MM.1S (cell line): Measurements from ENCODE around the gene APPBP2.
A peak's percentile ranks its signal among the peaks of the same experiment; 100 is the strongest.

Experiments used
- DNase-seq: peaks from one replicate; pipeline ENCODE4 v3.0.0-alpha.2; 2015
- H2AFZ ChIP-seq: fragments of 300-600 bp; sonication (generic); 2 replicates; pipeline ENCODE4 v1.6.0; 2016; ENCODE audit warnings: antibody characterized with exemption, low read length
- H3F3A ChIP-seq: fragments of 300-600 bp; sonication (generic); 2 replicates; pipeline ENCODE4 v1.6.1; 2016; ENCODE audit warnings: mild to moderate bottlenecking, antibody characterized with exemption, low read length, moderate library complexity, mixed read lengths; ENCODE audit not compliant: insufficient read depth
- H3K27ac ChIP-seq: fragments of 300-600 bp; sonication (generic); 2 replicates; pipeline ENCODE4 v1.5.1; 2016; ENCODE audit warnings: mild to moderate bottlenecking, low read length
- H3K27me3 ChIP-seq: fragments of 300-600 bp; sonication (generic); replicated peaks from 2 replicates; pipeline ENCODE4 v1.6.0; 2016; ENCODE audit warnings: low read length; ENCODE audit not compliant: insufficient read depth
- H3K36me3 ChIP-seq: fragments of 300-600 bp; sonication (generic); replicated peaks from 2 replicates; pipeline ENCODE4 v1.6.1; 2016; ENCODE audit warnings: mild to moderate bottlenecking, low read length, mixed read lengths; ENCODE audit not compliant: insufficient read depth
- H3K4me1 ChIP-seq: fragments of 300-600 bp; sonication (generic); 2 replicates; pipeline ENCODE4 v1.6.1; 2016; ENCODE audit warnings: low read length, mixed read lengths
- H3K4me2 ChIP-seq: fragments of 300-600 bp; sonication (generic); 2 replicates; pipeline ENCODE4 v1.6.0; 2016; ENCODE audit warnings: low read depth, low read length
- H3K4me3 ChIP-seq: fragments of 300-600 bp; sonication (generic); 2 replicates; pipeline ENCODE4 v1.5.1; 2016; ENCODE audit warnings: low read length, mixed read lengths
- H3K79me2 ChIP-seq: fragments of 300-600 bp; sonication (generic); 2 replicates; pipeline ENCODE4 v1.6.1; 2016; ENCODE audit warnings: mixed run types, low read length, mixed read lengths
- H3K9ac ChIP-seq: fragments of 300-600 bp; sonication (generic); 2 replicates; pipeline ENCODE4 v1.6.1; 2016; ENCODE audit warnings: low read length, mixed read lengths
- H3K9me2 ChIP-seq: fragments of 300-600 bp; sonication (generic); replicated peaks from 2 replicates; pipeline ENCODE4 v1.6.1; 2016; ENCODE audit warnings: mild to moderate bottlenecking, low read length, mixed read lengths; ENCODE audit not compliant: insufficient read depth
- H3K9me3 ChIP-seq: fragments of 300-600 bp; sonication (generic); replicated peaks from 2 replicates; pipeline ENCODE4 v1.6.1; 2016; ENCODE audit warnings: mild to moderate bottlenecking, low read length, mixed read lengths; ENCODE audit not compliant: insufficient read depth
- H4K20me1 ChIP-seq: fragments of 300-600 bp; sonication (generic); 2 replicates; pipeline ENCODE4 v1.6.1; 2016; ENCODE audit warnings: mild to moderate bottlenecking, low read length, moderate library complexity, mixed read lengths; ENCODE audit not compliant: insufficient read depth
- CTCF ChIP-seq: fragments of 300-600 bp; sonication (generic); IDR thresholded peaks from 2 replicates; pipeline ENCODE4 v1.5.1; 2016; ENCODE audit warnings: antibody characterized with exemption, low read length, mixed read lengths
- EZH2 ChIP-seq: fragments of 300-600 bp; sonication (generic); optimal IDR thresholded peaks from 2 replicates; pipeline ENCODE3; 2017; ENCODE audit warnings: low read depth, mild to moderate bottlenecking, antibody characterized with exemption, low read length, mixed read lengths
- EZH2phosphoT487 ChIP-seq: fragments of 300-600 bp; sonication (generic); IDR thresholded peaks from 2 replicates; pipeline ENCODE4 v1.6.1; 2018; ENCODE audit warnings: antibody characterized with exemption, low read length

APPBP2 gene

GRCh38 chr17:60559995-60560859 lies 34.2 kb upstream of the APPBP2 start:
- Histone ChIP-seq H3K9ac (no peak overlapping the region), H3K27me3 (no peaks in the 10 kb centered on the region), H2AFZ (no peak overlapping the region), H3K4me1 (no peaks in the 10 kb centered on the region), H3K9me3 (no peaks in the 10 kb centered on the region), H3K4me2 (no peak overlapping the region), H4K20me1 (no peaks in the 10 kb centered on the region), H3K9me2 (no peaks in the 10 kb centered on the region), H3K27ac (no peak overlapping the region), H3K4me3 (no peak overlapping the region), H3K36me3 (no peaks in the 10 kb centered on the region), H3K79me2 (no peaks in the 10 kb centered on the region), H3F3A (no peaks in the 10 kb centered on the region)
- DNase-seq, result no peak
- TF ChIP-seq CTCF, result no peak

GRCh38 chr17:60559659-60559994 lies 33.6 kb upstream of the APPBP2 start:
- H4K20me1 ChIP-seq, result no peaks in the 10 kb centered on the region
- no peaks in the 10 kb centered on the region for H3K27me3 ChIP-seq
- no peak overlapping the region for H2AFZ ChIP-seq
- DNase-seq, result no peak
- H3K79me2 ChIP-seq, result no peaks in the 10 kb centered on the region
- no peaks in the 10 kb centered on the region for H3K4me1 ChIP-seq
- H3F3A ChIP-seq, result no peaks in the 10 kb centered on the region
- no peaks in the 10 kb centered on the region for H3K9me3 ChIP-seq
- no peak overlapping the region for H3K9ac ChIP-seq
- no peaks in the 10 kb centered on the region for H3K9me2 ChIP-seq
- no peak overlapping the region for H3K27ac ChIP-seq
- TF ChIP-seq EZH2 (no peak), CTCF (no peak), EZH2phosphoT487 (no peak)
- H3K4me2 ChIP-seq, result no peak overlapping the region
- no peaks in the 10 kb centered on the region for H3K36me3 ChIP-seq
- no peak overlapping the region for H3K4me3 ChIP-seq

GRCh38 chr17:60557805-60558204 lies 31.8 kb upstream of the APPBP2 start:
- no peak overlapping the region for H3K9ac ChIP-seq
- H3K9me3 ChIP-seq, result no peaks in the 10 kb centered on the region
- H2AFZ ChIP-seq, result no peak overlapping the region
- DNase-seq, result peak; percentile 23
- no peaks in the 10 kb centered on the region for H3F3A ChIP-seq
- H3K27me3 ChIP-seq, result no peaks in the 10 kb centered on the region
- H3K4me3 ChIP-seq, result no peak overlapping the region
- H4K20me1 ChIP-seq, result no peaks in the 10 kb centered on the region
- H3K36me3 ChIP-seq, result no peaks in the 10 kb centered on the region
- TF ChIP-seq EZH2 (no peak), EZH2phosphoT487 (no peak), CTCF (no peak)
- no peaks in the 10 kb centered on the region for H3K4me1 ChIP-seq
- no peaks in the 10 kb centered on the region for H3K79me2 ChIP-seq
- H3K4me2 ChIP-seq, result no peak overlapping the region
- no peak overlapping the region for H3K27ac ChIP-seq
- no peaks in the 10 kb centered on the region for H3K9me2 ChIP-seq
